ENCODE measurements around the gene AOAH. TPM values are rescaled to one million over a fixed set of nuclear protein-coding genes. Genes with fewer than 3 reads are reported as not detected.

AOAH gene
- total RNA-seq, 4 donors from 2014 or later = 0.93 to 20.5 (median 9.9) TPM

DNA sequence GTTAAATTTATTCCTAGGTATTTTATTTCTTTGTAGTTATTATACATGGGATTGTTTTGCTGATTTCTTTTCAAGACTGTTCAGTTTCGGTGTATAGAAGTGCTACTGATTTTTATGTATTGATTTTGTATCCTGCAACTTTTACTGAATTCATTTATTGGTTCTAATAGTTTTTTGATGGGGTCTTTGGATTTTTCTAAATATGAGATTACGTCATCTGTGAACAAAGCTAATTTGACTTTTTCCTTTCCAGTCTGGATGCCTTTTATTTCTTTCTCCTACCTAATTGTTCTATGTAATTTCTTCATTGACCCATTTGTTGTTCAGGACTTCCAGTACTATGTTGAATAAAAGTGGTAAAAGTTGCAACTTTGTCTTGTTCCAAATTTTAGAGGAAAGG is 5.8 kb upstream of the AOAH start:
- WGBS, 2 donors (ENCODE audit: low coverage in 1 of 2) = 89 to 90% methylated on average over 2 of the region's 2 CpGs
- no peaks in the 10 kb centered on the region for H3K27me3 ChIP-seq
- no peak overlapping the region for H3K27ac ChIP-seq
- peaks cover 0 to 21% (median 0%) of the 10 kb centered on the region in 3 donors for H3K9me3 ChIP-seq
- H3K4me1 ChIP-seq = no peaks in the 10 kb centered on the region
- H3K36me3 ChIP-seq = no peaks in the 10 kb centered on the region
- no peak overlapping the region for H3K4me3 ChIP-seq
- ATAC-seq = no peak
- no peak for TF ChIP-seq EP300 (IDR thresholded peaks at IDR 0.05)
- TF ChIP-seq POLR2AphosphoS5 (IDR thresholded peaks at IDR 0.05) = no peak
- no peak for TF ChIP-seq POLR2A (IDR thresholded peaks at IDR 0.05)
- no peak for TF ChIP-seq CTCF (IDR thresholded peaks at IDR 0.05)

- WGBS, 2 donors (ENCODE audit: low coverage in 1 of 2) = 67 to 80% methylated on average over 1 to 2 of the region's 2 CpGs
- no peak for ATAC-seq
- Histone ChIP-seq H3K4me3 (no peak overlapping the region), H3K36me3 (no peaks in the 10 kb centered on the region), H3K27me3 (no peaks in the 10 kb centered on the region), H3K27ac (no peak overlapping the region), H3K9me3 (peaks cover 0 to 21% (median 0%) of the 10 kb centered on the region in 3 donors), H3K4me1 (no peaks in the 10 kb centered on the region)
- TF ChIP-seq POLR2AphosphoS5 (IDR thresholded peaks at IDR 0.05) (no peak), POLR2A (IDR thresholded peaks at IDR 0.05) (no peak), CTCF (IDR thresholded peaks at IDR 0.05) (no peak), EP300 (IDR thresholded peaks at IDR 0.05) (no peak)
These were observed 3.8 kb upstream of the AOAH start for GRCh38 chr7:36728143-36728542.

DNA sequence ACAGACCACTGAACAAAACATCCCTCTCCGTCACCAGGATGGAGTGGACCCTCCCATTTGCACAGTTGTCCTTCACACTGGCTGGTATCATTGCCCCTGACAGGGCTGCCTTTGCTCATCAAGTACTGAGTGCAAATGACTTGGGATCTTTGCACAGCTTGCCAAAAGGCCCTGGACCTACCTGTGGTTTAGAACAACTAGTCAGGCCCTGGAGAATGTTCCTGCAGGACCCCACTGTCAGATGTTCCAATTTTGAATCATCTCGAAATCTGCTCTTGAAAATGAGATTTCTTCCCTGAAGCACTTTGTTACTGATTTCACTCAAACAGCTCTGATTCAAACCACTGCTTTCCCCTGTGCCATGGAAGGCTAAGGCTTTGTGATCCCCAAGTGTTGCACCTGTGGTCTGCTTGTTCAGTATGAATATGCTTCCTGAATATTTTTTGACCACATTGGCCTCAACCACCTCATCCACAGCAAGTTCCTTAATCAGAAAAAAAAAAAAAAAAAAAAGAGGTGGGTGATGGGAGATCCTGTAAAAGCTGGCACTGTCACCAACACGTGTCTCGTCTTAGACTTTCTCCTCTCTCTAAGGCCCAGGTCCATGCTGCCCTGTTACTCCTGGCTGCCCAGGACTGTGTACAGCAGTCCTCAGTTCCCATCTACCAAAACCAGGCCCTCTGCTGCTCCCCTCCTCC is 2.7 kb upstream of the AOAH start:
- Histone ChIP-seq H3K4me1 (no peaks in the 10 kb centered on the region), H3K27me3 (no peaks in the 10 kb centered on the region), H3K27ac (no peak overlapping the region), H3K36me3 (no peaks in the 10 kb centered on the region), H3K4me3 (no peak overlapping the region), H3K9me3 (peaks cover 0 to 20% (median 0%) of the 10 kb centered on the region in 3 donors)
- TF ChIP-seq POLR2A (IDR thresholded peaks at IDR 0.05) = no peak
- no peak for TF ChIP-seq CTCF (IDR thresholded peaks at IDR 0.05)
- TF ChIP-seq EP300 (IDR thresholded peaks at IDR 0.05) = no peak
- TF ChIP-seq POLR2AphosphoS5 (IDR thresholded peaks at IDR 0.05) = no peak
- WGBS, 2 donors (ENCODE audit: low coverage in 1 of 2) = 63 to 75% methylated on average over 3 to 4 of the region's 4 CpGs
- no peak for ATAC-seq

DNA sequence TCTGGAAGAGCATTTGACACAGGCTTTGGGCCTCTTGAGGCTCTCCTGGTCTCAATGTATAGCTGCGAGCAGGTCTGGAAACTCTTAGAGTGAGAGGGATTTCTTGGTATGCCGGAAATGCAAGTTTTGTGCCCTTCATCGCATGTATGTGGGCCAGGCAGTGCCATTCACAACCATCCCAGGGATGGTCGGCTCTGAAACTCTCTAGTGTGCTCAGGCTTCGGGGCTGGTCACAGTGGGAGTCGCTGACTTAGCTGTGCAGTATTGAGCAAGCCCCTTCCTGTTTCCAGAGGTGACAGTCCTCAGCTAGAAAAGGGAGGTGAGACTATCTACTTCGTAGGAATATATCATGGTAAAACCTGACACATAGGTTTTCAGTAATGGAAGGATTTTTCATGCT is 2.0 kb upstream of the AOAH start:
- Histone ChIP-seq H3K9me3 (peaks cover 0 to 16% (median 0%) of the 10 kb centered on the region in 3 donors), H3K27me3 (no peaks in the 10 kb centered on the region), H3K4me1 (no peaks in the 10 kb centered on the region), H3K36me3 (no peaks in the 10 kb centered on the region), H3K4me3 (no peak overlapping the region), H3K27ac (no peak overlapping the region)
- no peak for ATAC-seq
- no CpG with 5 or more reads among the region's 7 CpGs for WGBS, 2 donors (ENCODE audit: low coverage in 1 of 2)
- no peak for TF ChIP-seq POLR2AphosphoS5 (IDR thresholded peaks at IDR 0.05)
- TF ChIP-seq EP300 (IDR thresholded peaks at IDR 0.05) = no peak
- no peak for TF ChIP-seq CTCF (IDR thresholded peaks at IDR 0.05)
- TF ChIP-seq POLR2A (IDR thresholded peaks at IDR 0.05) = no peak

DNA sequence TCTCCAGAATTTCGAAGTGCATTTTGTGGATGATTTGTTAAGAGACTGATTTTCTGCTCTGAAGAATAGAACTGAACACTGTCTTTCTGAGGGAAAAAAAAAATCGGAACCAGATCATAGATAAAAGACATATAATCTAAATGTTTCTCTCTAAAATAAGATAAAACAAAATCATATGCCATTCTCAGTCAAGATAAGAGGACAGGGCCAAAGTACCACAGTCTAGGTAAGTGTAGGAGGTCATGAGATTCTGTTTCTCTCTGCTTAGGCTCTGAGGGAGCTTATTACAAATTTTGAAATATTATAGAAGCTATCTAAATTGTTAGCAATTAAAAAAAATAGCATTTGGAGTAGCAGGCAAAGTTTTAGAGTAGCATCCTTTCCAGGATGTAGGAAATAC is 702 bp upstream of the AOAH start:
- Histone ChIP-seq H3K4me3 (no peak overlapping the region), H3K27me3 (no peaks in the 10 kb centered on the region), H3K36me3 (no peaks in the 10 kb centered on the region), H3K4me1 (no peaks in the 10 kb centered on the region), H3K27ac (no peak overlapping the region), H3K9me3 (peaks cover 0 to 13% (median 0%) of the 10 kb centered on the region in 3 donors)
- no peak for ATAC-seq
- 34 to 74% methylated on average over 2 of the region's 2 CpGs for WGBS, 2 donors (ENCODE audit: low coverage in 1 of 2)
- TF ChIP-seq POLR2AphosphoS5 (IDR thresholded peaks at IDR 0.05) (no peak), POLR2A (IDR thresholded peaks at IDR 0.05) (no peak)
